ENCODE results near the gene ACTN4.

DNA sequence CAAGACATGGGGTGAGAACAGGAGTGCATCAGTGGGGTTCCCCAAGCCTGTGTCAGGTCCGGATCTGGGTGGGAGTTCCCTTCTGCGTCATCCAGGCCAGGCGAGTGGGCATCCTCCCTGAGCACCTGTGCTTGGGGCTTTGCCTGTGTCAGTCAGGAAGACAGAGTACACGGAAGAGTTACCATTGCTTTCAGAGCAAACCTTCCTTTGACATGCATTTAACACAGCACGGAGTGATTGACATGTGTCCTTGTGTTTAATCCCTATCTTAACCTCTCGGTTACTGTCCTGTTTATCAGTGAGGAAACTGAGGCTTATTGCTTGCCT lies 49.2 kb downstream of the ACTN4 start:
- TF ChIP-seq POLR2A (IDR thresholded peaks at IDR 0.05; ENCODE audit: low read depth, low read length) (no peak), POLR2AphosphoS5 (IDR thresholded peaks at IDR 0.05; ENCODE audit: low read depth, low read length) (no peak)

Measured in GM12892 (cell line).